ENCODE measurements around the gene HTR3A.

The HTR3A gene

GRCh38 chr11:113980785-113981184, 5.9 kb downstream of the HTR3A start:
- DNase-seq: no peak

GRCh38 chr11:113982306-113982705, 7.4 kb downstream of the HTR3A start:
- no peak for DNase-seq

- no peak for DNase-seq
These were observed 9.9 kb downstream of the HTR3A start for GRCh38 chr11:113984781-113985180.

GRCh38 chr11:113985906-113986305, 11.0 kb downstream of the HTR3A start:
- no peak for DNase-seq

GRCh38 chr11:113986351-113987140, 11.6 kb downstream of the HTR3A start:
- no peak for DNase-seq

GRCh38 chr11:113989381-113989780, 14.5 kb downstream of the HTR3A start:
- no peak for DNase-seq

GRCh38 chr11:113989916-113990315, 15.0 kb downstream of the HTR3A start:
- DNase-seq: no peak

GRCh38 chr11:113991170-113991569, 16.3 kb downstream of the HTR3A start:
- no peak for DNase-seq

GRCh38 chr11:113991718-113992458, 17.0 kb downstream of the HTR3A start:
- DNase-seq: peak; percentile 66 to 74

- DNase-seq: no peak
These were observed 17.7 kb downstream of the HTR3A start for GRCh38 chr11:113992459-113993110.

- DNase-seq: no peak
These were observed 19.4 kb downstream of the HTR3A start for GRCh38 chr11:113994077-113994954.

GRCh38 chr11:113997473-113997872, 22.6 kb downstream of the HTR3A start:
- DNase-seq: no peak

- DNase-seq: no peak
These were observed 23.7 kb downstream of the HTR3A start for GRCh38 chr11:113998574-113998973.

- DNase-seq: no peak
These were observed 25.6 kb downstream of the HTR3A start for GRCh38 chr11:114000526-114000925.

GRCh38 chr11:114001416-114001815, 26.5 kb downstream of the HTR3A start:
- no peak for DNase-seq

- no peak for DNase-seq
These were observed 33.4 kb downstream of the HTR3A start for GRCh38 chr11:114008331-114008730.

- no peak for DNase-seq
These were observed 36.0 kb downstream of the HTR3A start for GRCh38 chr11:114010931-114011330.

- no peak for DNase-seq
These were observed 36.5 kb downstream of the HTR3A start for GRCh38 chr11:114011443-114011842.

GRCh38 chr11:114015117-114015516, 40.2 kb downstream of the HTR3A start:
- no peak for DNase-seq

- no peak for DNase-seq
These were observed 42.1 kb downstream of the HTR3A start for GRCh38 chr11:114016986-114017385.

GRCh38 chr11:114017723-114018122, 42.8 kb downstream of the HTR3A start:
- no peak for DNase-seq

- DNase-seq: no peak
These were observed 44.1 kb downstream of the HTR3A start for GRCh38 chr11:114019046-114019445.

- DNase-seq: no peak
These were observed 44.7 kb downstream of the HTR3A start for GRCh38 chr11:114019574-114019973.
